Measurements from ENCODE around the gene ZNF286A.
"Not testable (repeated sequence)": the region's sequence is repeated elsewhere in the genome, so short reads cannot be mapped to it uniquely, and the experiment has no call there.

Gene ZNF286A

DNA sequence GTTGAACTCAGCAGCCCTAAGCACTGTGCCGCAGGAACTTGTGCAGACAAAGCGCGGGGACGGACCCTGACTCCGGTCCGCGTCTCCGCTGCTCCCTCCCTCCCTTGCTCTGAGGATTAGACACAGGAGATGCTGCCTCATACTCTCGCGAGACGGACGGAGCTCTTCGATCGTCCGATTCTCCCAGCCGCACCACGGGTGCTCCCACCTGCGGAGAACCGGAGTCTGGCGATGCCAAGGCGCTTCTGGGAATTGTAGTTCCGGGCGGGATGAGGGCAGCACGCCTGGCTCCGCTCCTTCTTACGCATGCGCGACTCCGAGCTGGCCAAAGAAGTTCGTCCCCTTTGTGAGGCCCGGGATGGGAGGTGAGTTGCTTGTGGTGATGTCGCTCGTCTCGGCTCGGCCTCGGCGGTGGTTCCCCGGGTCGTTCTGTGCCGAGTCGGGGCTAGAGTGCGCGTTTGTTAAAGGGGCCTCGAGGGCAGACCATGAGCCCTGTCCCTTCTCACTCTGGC is at the start of gene ZNF286A:
TSS of gene ZNF286A (plus strand) at position 340 of the 512 bp plus-strand sequence. CDS start 578 bp downstream, outside the sequence.
- peak; percentile 96 for DNase-seq (ENCODE audit: low spot score)

DNA sequence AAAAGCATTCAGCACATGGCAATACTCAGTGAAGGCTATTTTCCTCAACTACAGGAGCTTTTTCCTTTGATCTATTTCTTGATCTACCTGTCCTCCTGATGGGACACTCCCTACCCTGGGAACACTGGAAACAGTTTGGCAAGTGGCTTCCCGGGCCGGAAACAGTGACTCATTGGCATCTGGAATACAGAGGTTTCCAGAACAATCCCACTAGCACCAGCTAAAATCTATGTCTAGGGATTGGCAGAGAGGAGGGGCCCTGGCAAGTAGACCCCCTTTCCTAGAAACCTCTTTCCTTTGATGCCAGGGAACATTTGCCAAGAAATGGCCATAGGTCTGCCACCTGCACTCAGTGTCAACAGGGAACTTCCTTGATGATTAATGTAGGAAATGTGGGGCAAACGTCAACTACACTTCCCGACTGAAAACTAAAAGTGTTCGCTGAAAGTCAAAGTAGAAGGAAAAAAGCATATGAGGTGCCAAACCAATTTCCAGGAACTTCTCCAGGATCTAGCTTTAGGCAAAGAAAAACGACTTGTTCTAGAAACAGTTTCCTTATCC is 49.6 kb upstream of the ZNF286A start:
- peak; percentile 95 for DNase-seq (ENCODE audit: low spot score)

DNA sequence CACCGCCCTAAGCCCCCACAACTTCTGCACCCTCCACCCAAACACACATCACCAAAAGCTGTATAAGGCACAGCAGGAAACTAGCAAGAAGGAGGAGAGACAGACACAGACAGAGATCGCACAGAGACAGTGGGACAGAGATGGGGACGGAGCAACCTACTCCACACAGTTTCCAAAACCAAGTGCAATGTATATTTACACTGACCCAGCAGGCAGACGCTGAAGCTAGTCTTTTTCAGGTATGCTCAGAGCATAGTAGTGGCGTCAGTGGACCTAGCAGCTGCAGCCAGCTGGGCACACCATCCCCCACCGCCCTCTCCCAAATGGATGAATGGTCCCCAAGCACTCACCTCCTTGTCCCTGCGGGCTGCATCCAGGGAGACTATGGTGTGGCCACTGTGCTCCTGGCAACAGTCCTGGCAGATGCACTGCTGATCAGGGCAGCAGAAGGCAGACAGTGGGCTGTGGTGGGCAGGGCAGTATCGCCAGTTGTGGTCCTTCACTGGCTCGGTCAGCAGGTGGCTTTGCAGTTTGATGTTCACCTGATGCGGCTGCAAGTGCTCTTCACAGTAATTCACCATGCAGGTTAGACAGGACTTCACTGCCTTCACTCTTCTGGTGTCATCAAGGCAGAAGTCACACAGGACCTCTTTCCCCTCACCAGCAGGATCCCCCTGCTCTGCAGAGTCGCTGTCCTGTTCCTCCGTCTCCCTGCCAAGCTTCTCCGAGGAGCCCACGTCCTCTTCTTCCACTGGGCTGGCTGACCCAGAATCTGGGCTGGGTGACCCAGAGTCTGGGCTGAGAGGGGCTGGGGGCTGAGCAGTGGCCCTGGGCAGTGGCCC is 48.6 kb upstream of the ZNF286A start:
- peak; percentile 70 for DNase-seq (ENCODE audit: low spot score)

DNA sequence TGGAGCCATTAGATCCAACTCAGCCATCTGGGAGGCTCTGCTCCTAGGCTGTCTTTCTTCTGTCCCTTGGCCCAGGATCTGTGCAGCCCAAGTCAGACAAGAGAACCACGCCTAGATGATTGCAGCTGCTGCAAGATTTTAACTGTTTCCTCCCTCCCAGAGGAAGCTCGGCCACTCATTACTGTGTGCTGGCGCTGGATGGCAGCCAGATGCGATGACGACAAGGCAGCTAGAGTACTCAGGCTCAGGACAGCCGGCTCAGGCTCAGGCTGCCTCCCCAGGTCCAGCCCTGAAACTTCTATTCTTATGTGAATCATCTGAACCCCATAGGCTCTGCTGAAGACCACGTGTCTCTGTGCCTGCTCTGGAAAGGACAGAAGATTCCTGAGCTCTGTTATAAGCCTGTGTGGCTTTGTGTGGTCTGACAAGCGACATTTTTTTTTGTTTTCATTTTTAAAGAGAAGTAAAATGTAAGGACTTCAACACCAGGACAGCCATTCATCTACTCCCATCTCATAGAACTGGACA is 47.9 kb upstream of the ZNF286A start:
- peak; percentile 99 for DNase-seq (ENCODE audit: low spot score)

DNA sequence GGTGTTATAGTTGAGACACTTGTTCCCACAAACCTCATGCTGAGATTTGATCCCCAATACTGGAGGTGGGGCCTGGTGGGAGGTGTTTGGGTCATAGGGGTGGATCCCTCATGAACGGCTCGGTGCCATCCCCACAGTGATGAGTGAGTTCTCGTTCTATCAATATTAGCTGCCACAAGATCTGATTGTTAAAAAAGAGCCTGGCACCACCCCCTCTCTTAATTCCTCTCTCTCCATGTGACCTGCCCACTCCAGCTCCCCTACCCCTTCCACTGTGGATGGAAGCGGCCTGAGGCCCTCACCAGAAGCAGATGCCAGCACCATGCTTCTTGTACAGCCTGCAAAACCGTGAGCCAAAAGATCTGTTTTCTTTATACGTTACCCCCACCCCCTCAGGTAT is 46.6 kb upstream of the ZNF286A start:
- DNase-seq (ENCODE audit: low spot score) = no peak

DNA sequence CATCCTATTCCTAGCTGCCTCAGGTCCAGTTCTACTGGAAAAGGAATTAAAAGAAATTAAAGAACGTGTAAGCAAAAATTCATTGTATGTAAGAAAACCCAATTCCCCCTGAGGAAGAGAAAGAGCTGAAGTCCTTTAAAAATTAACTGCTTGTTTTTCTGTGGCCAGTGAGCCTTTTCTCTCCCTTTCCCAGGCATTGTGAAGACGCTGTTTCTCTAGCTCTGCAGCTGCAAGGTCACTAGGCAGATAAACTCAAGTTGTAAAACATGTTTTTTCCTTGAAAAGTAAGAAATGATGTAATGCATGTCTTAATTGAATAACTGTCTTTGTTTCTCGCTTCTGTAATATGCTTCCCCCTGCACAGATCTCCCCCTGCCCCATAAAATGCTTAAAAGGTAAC is 45.2 kb upstream of the ZNF286A start:
- not testable (repeated sequence) for DNase-seq (ENCODE audit: low spot score)

DNA sequence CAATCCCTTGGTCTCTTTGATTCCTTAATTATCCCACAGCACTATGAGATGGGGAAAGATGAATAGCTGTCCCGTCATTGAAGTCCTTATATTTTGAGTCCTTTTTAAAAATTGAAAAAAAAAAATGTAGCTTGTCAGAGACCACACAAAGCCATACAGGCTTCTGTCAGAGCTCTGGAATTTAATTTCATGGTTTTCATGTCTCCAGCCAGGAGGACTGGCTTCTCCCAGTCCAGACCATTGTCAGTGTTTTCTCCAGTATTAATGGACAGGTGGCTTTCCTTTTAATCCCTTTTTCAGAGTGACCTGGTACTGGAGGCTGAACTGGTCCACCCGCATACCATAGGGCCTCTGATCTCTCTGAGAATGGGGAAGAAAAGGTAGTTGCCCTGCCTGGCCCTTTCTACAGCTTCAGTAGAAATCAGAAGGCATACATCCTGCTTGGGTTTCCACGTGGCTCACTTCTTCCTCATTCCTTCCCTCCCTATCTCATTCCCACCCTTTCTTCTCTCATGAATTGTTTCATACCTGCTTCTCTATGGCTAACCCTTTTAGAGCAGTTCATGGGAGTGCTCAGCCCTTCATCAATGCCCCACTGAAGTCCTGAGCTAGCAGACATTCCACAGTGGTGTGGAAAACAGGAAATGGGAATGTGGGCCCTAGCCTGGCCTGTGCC is 44.5 kb upstream of the ZNF286A start:
- peak; percentile 56 for DNase-seq (ENCODE audit: low spot score)

DNA sequence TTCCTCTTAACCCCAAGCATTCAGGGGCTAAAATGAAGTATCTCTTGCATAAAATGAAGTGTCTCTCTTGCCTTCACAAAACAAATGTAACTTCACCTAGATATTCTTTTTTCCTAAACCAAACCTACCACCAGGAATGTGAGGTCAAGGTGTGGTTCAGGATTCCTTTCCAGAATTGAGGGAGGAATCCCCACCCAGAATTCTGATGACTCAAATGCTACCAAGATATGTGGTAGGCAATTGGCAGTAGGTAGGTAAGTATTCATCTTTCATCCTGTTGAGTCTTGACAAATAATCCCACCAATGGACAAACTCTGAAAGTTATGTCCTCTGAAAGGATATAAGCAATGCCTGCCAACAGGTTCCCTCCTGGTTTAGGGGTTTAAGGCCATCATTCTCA is 41.7 kb upstream of the ZNF286A start:
- peak; percentile 77 for DNase-seq (ENCODE audit: low spot score)

DNA sequence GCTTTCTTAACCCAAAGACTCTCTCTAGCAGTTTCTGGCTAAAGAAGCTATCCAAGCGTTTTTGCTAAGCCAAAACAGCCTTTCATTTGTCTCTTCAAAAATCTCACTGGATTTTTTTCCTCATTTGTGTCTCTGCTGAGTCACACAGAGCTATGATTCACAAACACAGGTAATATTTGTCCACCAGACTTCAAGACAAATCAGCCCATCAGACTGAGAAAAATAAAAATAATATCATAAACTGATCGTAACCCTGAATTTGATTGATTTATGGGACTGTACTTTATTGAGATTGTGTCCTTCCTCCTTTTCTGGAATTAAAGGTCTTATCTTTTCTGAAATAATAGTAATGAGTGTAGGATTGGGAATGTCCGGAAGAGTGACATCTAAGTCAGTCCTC is 41.3 kb upstream of the ZNF286A start:
- peak; percentile 39 for DNase-seq (ENCODE audit: low spot score)

DNA sequence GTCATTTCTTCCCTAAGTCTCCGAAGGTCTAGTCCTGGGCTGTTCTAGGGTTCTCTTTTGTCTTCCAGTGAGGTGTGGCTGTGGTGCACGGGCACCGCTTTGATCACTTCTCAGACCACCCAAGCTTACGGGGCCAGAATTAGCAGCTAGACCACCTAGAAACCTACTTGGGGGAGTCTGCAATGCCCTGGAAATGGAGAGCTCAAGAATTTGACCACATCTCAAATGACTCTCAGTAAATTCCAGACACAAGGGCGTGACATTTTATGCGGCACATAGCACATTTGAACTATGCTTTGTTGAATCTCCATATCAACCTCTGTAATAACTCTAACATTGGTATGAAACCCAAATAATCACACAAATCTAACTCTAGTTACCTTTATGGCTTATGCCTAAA is 40.3 kb upstream of the ZNF286A start:
- peak; percentile 39 for DNase-seq (ENCODE audit: low spot score)

DNA sequence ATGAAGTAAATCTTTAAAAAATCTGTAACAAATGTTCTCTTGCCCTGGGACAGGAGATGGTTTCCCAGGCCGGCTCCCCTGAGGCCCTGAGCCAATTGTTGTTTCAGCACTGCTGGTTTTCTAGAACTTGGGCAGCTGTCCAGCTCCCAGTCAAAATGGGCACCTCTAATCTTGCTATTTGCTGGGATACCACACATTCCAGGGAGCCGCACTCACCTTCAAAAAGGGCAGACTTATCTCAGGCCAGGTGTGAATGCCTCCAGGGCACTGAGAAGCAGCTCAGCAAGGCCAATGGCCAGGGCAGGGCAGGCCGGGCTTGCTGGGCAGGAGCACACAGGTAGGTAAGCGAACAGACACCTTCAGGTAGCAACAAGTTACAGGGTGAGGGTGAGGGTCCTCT is 39.9 kb upstream of the ZNF286A start:
- DNase-seq (ENCODE audit: low spot score) = peak; percentile 75

DNA sequence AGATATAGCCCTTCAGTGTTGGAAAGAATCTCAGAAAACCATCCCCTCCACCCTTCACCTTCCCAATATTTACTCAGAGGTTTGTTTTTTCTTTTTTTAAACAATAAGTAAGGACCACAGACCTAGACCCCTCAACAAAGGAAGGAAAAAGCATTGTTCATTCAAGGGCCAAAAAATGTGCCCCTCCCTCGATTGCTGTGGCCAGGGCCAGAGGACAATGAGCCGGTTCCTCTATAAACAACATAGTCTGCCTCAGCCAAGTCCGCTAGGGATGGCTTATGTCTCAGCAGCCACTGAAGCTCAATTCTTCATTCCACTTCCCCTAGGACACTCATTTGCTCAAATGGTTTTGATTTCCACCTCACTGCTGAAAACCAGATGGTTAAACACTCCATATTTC is 39.5 kb upstream of the ZNF286A start:
- DNase-seq (ENCODE audit: low spot score) = no peak

DNA sequence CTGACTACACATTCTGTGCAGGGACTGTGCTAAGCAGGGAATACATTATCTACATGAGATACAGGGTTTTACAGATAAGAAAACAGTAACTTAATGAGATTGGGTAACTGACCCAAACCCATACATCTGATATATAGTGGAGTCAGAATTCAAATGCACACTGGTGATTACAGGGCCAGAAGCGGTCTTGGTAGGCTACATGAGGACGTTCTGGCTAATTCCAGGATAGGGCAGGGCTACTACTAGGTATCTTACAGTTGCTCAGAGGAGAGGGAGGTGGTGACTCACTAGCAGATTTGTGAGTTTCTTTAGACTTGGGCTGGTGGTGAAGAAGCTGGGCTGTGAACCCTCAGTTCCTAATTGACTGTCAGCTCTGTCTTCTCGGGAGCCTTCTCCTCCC is 36.9 kb upstream of the ZNF286A start:
- DNase-seq (ENCODE audit: low spot score) = no peak

DNA sequence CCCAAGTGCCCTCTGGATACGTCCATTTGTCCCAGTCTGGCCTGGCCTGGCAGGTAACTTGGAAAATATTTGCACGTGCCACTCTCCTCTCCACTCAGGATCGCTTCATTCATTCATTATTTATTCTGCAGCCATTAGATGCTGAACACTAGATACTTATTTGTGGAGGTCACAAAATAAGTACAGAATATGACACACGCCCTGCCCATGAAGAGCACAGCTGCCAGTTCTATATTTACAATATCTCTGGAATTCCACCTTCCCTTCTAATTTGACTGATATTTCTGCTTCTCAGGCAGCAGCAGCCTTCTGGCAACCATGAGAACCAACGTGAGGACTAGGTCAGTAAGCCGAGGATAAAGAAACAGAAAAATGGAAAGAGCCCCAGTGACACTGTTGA is 36.4 kb upstream of the ZNF286A start:
- no peak for DNase-seq (ENCODE audit: low spot score)

DNA sequence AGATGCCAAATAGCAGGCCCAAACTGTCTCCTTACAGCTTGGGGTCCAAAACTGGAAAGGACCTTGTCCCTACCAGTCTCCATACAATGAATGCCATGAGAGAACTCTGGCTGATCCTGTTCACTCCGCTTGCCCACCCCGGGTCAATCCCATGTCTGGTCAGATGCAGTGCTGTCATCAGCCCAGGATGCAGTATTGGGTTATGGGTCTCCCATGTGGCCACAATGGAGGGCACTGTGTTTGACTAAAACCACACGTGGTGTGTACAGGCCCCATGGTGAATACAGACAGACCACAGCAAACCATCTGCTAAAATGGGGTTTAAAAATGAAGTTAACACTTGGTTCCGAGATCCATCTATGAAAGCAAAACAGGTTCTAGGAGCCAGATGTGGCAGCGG is 35.9 kb upstream of the ZNF286A start:
- DNase-seq (ENCODE audit: low spot score) = no peak

DNA sequence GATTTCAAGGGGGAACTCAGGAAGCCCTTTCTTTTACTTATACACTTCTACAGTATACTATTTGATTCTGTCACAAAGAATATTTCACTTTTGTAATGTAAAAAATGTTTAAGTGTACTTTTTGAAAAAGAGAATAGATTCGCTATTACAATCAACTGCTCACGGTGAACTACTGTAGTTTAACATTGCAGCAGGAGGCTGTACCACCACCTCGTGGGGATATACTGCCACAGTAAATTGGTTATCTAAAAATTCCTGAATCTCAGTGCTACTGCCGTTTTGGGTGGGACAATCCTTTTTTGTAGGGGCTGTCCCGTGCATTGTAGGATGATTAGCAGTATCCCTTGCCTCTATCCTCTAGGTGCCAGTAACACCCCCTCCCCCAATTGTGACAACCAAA is 30.0 kb upstream of the ZNF286A start:
- DNase-seq (ENCODE audit: low spot score) = not testable (repeated sequence)

DNA sequence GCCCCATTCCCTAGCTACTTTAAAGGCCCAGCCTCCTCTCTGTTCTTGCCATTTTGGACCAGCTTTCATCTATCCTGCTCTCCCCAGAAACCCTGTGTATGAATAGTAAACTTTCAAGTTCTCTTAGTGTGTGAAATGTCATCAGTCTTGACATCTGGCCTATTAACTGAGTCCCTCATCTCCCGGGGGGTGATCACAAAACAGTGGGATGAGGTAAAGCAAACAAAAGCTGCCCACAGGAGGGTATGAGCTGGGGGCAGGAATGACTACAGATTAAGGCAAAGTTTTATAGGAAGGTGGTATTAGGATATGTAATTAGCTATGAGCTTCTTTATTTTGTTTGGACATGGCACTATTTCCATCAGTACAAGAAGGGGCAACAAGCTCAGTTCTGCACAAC is 24.9 kb upstream of the ZNF286A start:
- not testable (repeated sequence) for DNase-seq (ENCODE audit: low spot score)

DNA sequence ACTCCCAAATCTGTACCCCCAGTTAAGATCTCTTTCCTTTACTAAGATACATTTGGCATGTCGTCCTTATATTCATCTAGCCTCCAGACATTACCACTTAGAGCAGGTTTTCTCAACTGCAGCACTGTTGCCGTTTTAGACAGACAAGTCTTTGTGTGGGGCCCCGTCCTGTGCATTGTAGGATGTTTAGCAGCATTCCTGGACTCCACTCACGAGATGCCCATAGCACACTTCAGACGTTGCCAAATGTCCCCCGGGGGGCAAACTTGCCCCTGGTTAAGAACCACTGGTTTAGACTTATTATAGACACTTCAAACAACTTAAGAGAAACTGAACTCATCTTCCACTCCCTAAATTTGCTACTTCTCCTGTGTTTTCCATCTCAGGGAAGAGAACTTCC is 23.6 kb upstream of the ZNF286A start:
- DNase-seq (ENCODE audit: low spot score) = not testable (repeated sequence)

DNA sequence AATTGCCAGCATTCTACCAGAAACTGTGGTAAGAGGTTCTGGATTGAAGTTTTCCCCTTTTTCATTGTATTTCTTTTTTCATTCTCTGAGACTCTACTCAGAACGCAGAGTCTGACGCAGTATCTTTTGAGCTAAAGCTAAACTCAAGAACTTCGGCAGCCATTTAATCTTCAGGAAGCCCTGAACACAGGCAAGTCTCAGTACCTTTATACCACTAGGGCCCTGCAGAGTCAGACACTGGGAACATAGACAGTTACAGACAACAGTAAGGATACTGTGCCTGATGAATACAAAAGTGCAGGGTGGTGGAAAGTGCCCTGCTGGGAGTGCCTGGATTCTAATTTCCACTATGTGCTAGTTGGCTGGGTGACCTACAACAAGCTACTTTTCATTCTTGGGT is 16.4 kb upstream of the ZNF286A start:
- not testable (repeated sequence) for DNase-seq (ENCODE audit: low spot score)

DNA sequence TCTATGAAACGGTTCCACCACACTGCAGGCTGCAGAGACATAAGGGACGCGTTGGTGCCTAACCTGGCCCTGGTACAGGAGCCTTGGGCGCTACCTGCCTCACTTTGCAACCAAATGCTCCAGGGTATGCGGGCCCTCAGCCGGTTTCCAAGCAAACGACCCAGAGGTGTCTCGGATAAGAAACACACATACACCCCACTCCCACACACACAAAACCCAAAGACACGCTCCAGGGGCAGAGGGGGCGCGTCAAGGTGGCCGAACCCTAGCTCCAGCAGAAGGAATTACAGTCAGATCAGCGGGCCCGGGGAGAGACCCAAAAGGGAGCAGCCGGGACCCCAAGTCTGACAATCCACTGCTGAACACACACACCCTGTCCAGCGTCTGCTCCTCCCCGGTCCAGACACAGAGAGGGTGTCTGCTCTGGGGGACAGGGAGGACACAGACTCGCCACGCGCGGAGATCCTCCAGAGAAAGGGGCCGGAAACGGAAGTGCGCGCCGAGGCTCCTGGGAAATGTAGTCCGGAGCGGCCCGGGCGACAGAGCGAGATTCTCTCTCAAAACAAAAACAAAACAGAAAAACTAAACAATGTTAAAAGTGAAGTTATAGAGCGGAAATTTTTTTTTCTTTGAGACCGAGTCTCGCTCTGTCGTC is 15.6 kb upstream of the ZNF286A start, which contains the start of gene TRIM16:
TSS of gene TRIM16 (minus strand) at position 488 of the 655 bp plus-strand sequence. CDS start 32,702 bp downstream, outside the sequence.
- DNase-seq (ENCODE audit: low spot score) = peak; percentile 41

DNA sequence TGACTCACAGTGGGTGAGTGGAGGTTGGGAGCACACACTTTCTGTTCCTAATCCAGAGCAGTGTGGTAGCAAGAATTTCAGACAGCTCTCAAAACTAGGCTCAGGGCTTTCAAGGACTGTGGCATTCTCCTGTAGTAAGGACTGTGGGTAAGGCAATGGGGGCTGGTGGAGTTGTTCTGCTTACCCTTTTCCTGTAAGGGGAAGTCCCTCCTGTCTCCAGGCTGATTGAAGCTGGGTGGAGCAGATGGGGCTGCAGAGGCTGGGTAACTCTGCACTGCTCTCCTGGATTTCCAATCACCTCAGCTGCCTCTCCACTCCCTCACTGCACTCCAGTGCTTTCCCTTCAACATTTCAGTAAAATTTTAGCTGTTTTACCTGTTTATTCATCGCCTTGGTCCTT is 12.1 kb upstream of the ZNF286A start:
- not testable (repeated sequence) for DNase-seq (ENCODE audit: low spot score)

DNA sequence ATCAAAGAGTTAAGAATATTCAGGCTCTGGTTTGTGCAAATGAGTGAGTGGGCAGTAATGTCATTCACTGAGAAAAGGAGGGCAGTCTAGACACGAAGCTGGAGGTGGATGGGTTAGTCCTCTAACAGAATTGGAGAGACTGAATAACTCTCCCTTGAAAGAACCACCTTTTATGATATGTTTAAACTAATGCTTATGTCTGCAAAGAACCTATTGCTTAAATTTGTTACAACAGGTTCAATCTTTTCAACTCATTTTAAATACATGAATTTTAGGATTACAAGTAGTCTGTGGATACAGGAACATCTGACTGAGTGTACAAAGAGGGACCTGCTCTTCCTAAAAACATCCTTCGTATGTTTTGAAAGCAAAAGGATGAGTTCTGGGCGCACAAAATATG is 585 bp upstream of the ZNF286A start:
- not testable (repeated sequence) for DNase-seq (ENCODE audit: low spot score)

All from SW480 (cell line).